Measurements from ENCODE around the gene PDGFA. TPM values are rescaled to one million over a fixed set of nuclear protein-coding genes. Genes with fewer than 3 reads are reported as not detected.

The PDGFA gene
- total RNA-seq, 1 experiment from 2014 or later: 4.9 TPM

Other genes with a start within 250 kb of the PDGFA start
- gene FOXL3, start 229.7 kb downstream of the PDGFA start, total RNA-seq (2014; rRNA removed; shearing (Covaris generic); ENCODE audit: low replicate concordance): not detected in 2 replicates
- 23.7 and 31.4 TPM in 2 replicates for gene DNAAF5, start 206.9 kb upstream of the PDGFA start, total RNA-seq (2014; rRNA removed; shearing (Covaris generic); ENCODE audit: low replicate concordance)
- 20.4 and 27.5 TPM in 2 replicates for gene PRKAR1B, start 207.4 kb upstream of the PDGFA start, total RNA-seq (2014; rRNA removed; shearing (Covaris generic); ENCODE audit: low replicate concordance)